Endothelial cell of umbilical vein (primary cell): ENCODE results near the gene PDE3B.
A peak's percentile ranks its signal among the peaks of the same experiment; 100 is the strongest.

ENCODE experiments used
- CTCF ChIP-seq, 2 donors: IDR thresholded peaks; 1 replicate in 1 of 2; 2 replicates in 1 of 2; pipeline ENCODE4 v1.5.1; 2011; ENCODE audit warnings: low read length in 2 of 2, mild to moderate bottlenecking in 2 of 2, moderate library complexity in 2 of 2, control low read depth in 1 of 2, inconsistent platforms in 1 of 2, low read depth in 1 of 2; ENCODE audit not compliant: insufficient read depth in 1 of 2; ENCODE audit errors: extremely low read depth in 1 of 2
- EZH2 ChIP-seq: IDR thresholded peaks from 2 replicates; pipeline ENCODE4 v1.6.1; 2012; ENCODE audit warnings: borderline replicate concordance, low read depth, mild to moderate bottlenecking, moderate library complexity, low read length, inconsistent platforms; ENCODE audit not compliant: severe bottlenecking
- FOS ChIP-seq: IDR thresholded peaks from 2 replicates; pipeline ENCODE4 v1.6.1; 2011; ENCODE audit warnings: mild to moderate bottlenecking, low read length, moderate library complexity, borderline replicate concordance; ENCODE audit not compliant: insufficient read depth
- POLR2A ChIP-seq: IDR thresholded peaks from 2 replicates; pipeline ENCODE4 v1.6.1; 2012; ENCODE audit warnings: low read depth, mild to moderate bottlenecking, control low read depth, low read length
- POLR2AphosphoS5 ChIP-seq: IDR thresholded peaks from 2 replicates; pipeline ENCODE4 v1.6.1; 2012; ENCODE audit warnings: low read depth, mild to moderate bottlenecking, control low read depth, low read length, moderate library complexity; ENCODE audit not compliant: insufficient read depth

DNA sequence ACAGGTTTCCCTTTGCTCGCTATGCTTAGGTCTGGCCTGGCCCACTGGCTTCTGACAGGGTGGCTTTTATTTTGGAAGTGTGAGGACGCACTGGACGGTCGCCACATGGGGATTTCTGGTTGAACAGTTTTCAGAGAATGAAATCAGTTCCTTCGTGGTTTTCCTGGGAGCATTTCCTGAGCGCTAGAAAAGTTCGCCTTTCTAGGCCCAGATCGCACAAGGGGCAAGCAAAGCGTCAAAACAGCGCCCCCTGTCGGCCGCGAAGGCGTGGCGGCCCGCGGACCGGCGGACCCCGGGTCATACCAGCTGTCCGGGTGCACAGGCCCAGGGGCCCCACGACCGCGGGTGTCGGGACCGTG lies 261.1 kb downstream of the PDE3B start:
- TF ChIP-seq CTCF (IDR thresholded peaks at IDR 0.05; ENCODE audit: extremely low read depth in 1 of 2, insufficient read depth in 1 of 2, low read depth in 1 of 2, low read length in 2 of 2) = peak; percentile 96 to 97
- TF ChIP-seq FOS = no peak
- TF ChIP-seq POLR2A = no peak
- no peak for TF ChIP-seq POLR2AphosphoS5
- TF ChIP-seq EZH2 = no peak
